H1 (cell line): ENCODE results near the gene NCEH1. TPM values are rescaled to one million over a fixed set of nuclear protein-coding genes. Genes with fewer than 3 reads are reported as not detected.

Experiments
- CTCF ChIA-PET: fragments of 300-600 bp; sonication (Branson Sonifier 250); formaldehyde crosslinking; loops from one replicate; lab custom pipeline; 2021; ENCODE audit not compliant: partially characterized antibody; lab: Charles Lee
- POLR2A ChIA-PET: fragments of 300-600 bp; sonication (Branson Sonifier 250); formaldehyde crosslinking; loops from one replicate; lab custom pipeline; 2021; ENCODE audit warnings: inconsistent platforms; ENCODE audit not compliant: partially characterized antibody; lab: Charles Lee
- DNase-seq, 2 experiments: peaks; one replicate each; pipeline versions ENCODE4 v3.0.0 to v3.0.0-alpha.2; 2010 to 2022; ENCODE audit warnings: low spot score in 2 of 2, low read depth in 1 of 2, mixed read lengths in 1 of 2
- FAIRE-seq: peaks from 2 replicates; lab custom pipeline; 2011; peaks lifted over from hg19 to GRCh38; lab: Jason Lieb, UNC
- H2AFZ ChIP-seq: 2 replicates; pipeline ENCODE4 v1.8.1; 2012; ENCODE audit warnings: low read length, inconsistent platforms
- H2AK5ac ChIP-seq: 2 replicates; pipeline ENCODE4 v1.6.1; 2013; ENCODE audit warnings: low read depth, low read length
- H2BK120ac ChIP-seq: replicated peaks from 2 replicates; pipeline ENCODE3; 2013; ENCODE audit warnings: low read depth, low read length, inconsistent platforms
- H2BK12ac ChIP-seq: 2 replicates; pipeline ENCODE4 v1.6.1; 2013; ENCODE audit warnings: low read depth, low read length
- H2BK15ac ChIP-seq: 2 replicates; pipeline ENCODE4 v1.6.1; 2013; ENCODE audit warnings: low read length
- H2BK20ac ChIP-seq: 2 replicates; pipeline ENCODE4 v1.6.1; 2013; ENCODE audit warnings: low read length
- H2BK5ac ChIP-seq: 2 replicates; pipeline ENCODE4 v1.6.1; 2013; ENCODE audit warnings: low read depth, low read length
- H3K14ac ChIP-seq: 2 replicates; pipeline ENCODE4 v1.6.1; 2013; ENCODE audit warnings: inconsistent platforms; ENCODE audit not compliant: insufficient read length
- H3K18ac ChIP-seq: 2 replicates; pipeline ENCODE4 v1.6.1; 2013; ENCODE audit warnings: low read length; ENCODE audit errors: extremely low read depth
- H3K23ac ChIP-seq: 2 replicates; pipeline ENCODE4 v1.6.1; 2013; ENCODE audit warnings: inconsistent platforms; ENCODE audit not compliant: insufficient read length
- H3K23me2 ChIP-seq: 2 replicates; pipeline ENCODE4 v1.6.1; 2013; ENCODE audit warnings: low read depth, low read length
- H3K27ac ChIP-seq: 2 replicates; pipeline ENCODE4 v1.6.1; 2011; ENCODE audit warnings: low read depth, low read length, inconsistent platforms
- H3K27me3 ChIP-seq, 4 experiments: replicated peaks in 1 of 4; 1 replicate in 1 of 4; 2 replicates in 3 of 4; pipeline versions ENCODE4 v1.6.1 to v1.8.1; 2011 to 2013; ENCODE audit warnings: low read length in 3 of 4, mild to moderate bottlenecking in 3 of 4, inconsistent platforms in 2 of 4, mixed read lengths in 2 of 4, moderate library complexity in 1 of 4; ENCODE audit not compliant: control insufficient read depth in 3 of 4, insufficient read depth in 3 of 4; ENCODE audit errors: extremely low read depth in 1 of 4
- H3K36me3 ChIP-seq, 4 experiments: 2 replicates each; pipeline versions ENCODE4 v1.6.1 to v1.8.1; 2011 to 2013; ENCODE audit warnings: mild to moderate bottlenecking in 4 of 4, low read length in 3 of 4, moderate library complexity in 2 of 4, control low read depth in 1 of 4, inconsistent platforms in 1 of 4; ENCODE audit not compliant: insufficient read depth in 4 of 4, control insufficient read depth in 2 of 4
- H3K4ac ChIP-seq: replicated peaks from 2 replicates; pipeline ENCODE3; 2013; ENCODE audit warnings: low read length, low read depth, mixed read lengths, inconsistent platforms; ENCODE audit not compliant: insufficient read length
- H3K4me1 ChIP-seq, 4 experiments: replicated peaks in 1 of 4; 1 replicate in 1 of 4; 2 replicates in 3 of 4; pipeline versions ENCODE4 v1.6.1 to v1.8.1; 2011 to 2013; ENCODE audit warnings: low read length in 3 of 4, inconsistent platforms in 2 of 4, mixed read lengths in 1 of 4; ENCODE audit not compliant: insufficient read depth in 4 of 4, control insufficient read depth in 3 of 4
- H3K4me2 ChIP-seq, 2 experiments: 2 replicates each; pipeline versions ENCODE4 v1.6.1 to v1.8.1; 2011 to 2013; ENCODE audit warnings: low read depth in 2 of 2, low read length in 2 of 2, control low read depth in 1 of 2, inconsistent platforms in 1 of 2, mild to moderate bottlenecking in 1 of 2; ENCODE audit not compliant: insufficient read depth in 1 of 2
- H3K4me3 ChIP-seq, 4 experiments: fragments of 200-600, 300-600 bp in 1 of 4; sonication (generic), shearing (Covaris generic), sonication (Bioruptor Twin) in 1 of 4; 2 replicates each; pipeline versions ENCODE4 v1.5.1 to v1.8.1; 2011 to 2016; ENCODE audit warnings: low read length in 4 of 4, low read depth in 3 of 4, control low read depth in 2 of 4, inconsistent platforms in 2 of 4, mild to moderate bottlenecking in 2 of 4, mixed read lengths in 1 of 4, moderate library complexity in 1 of 4; ENCODE audit not compliant: insufficient read depth in 2 of 4; ENCODE audit errors: extremely low read depth in 1 of 4
- H3K56ac ChIP-seq: replicated peaks from 2 replicates; pipeline ENCODE3; 2013; ENCODE audit warnings: low read depth, mild to moderate bottlenecking, mixed read lengths, low read length, inconsistent platforms; ENCODE audit not compliant: insufficient read length
- H3K79me1 ChIP-seq: 2 replicates; pipeline ENCODE4 v1.6.1; 2013; ENCODE audit warnings: low read depth, low read length, control low read depth
- H3K79me2 ChIP-seq, 2 experiments: 2 replicates each; pipeline versions ENCODE4 v1.6.1 to v1.8.1; 2012 to 2013; ENCODE audit warnings: low read length in 2 of 2, mild to moderate bottlenecking in 2 of 2, inconsistent platforms in 1 of 2; ENCODE audit not compliant: insufficient read depth in 2 of 2, control insufficient read depth in 1 of 2
- H3K9ac ChIP-seq, 4 experiments: replicated peaks in 1 of 4; 1 replicate in 1 of 4; 2 replicates in 3 of 4; pipeline versions ENCODE4 v1.6.1 to v1.8.1; 2011 to 2013; ENCODE audit warnings: low read depth in 3 of 4, low read length in 3 of 4, control low read depth in 2 of 4, mild to moderate bottlenecking in 2 of 4, moderate library complexity in 2 of 4, inconsistent platforms in 1 of 4; ENCODE audit errors: extremely low read depth in 1 of 4
- H3K9me3 ChIP-seq, 2 experiments: 2 replicates each; pipeline versions ENCODE4 v1.6.1 to v1.8.1; 2012 to 2013; ENCODE audit warnings: mild to moderate bottlenecking in 2 of 2, moderate library complexity in 2 of 2, control low read depth in 1 of 2, inconsistent platforms in 1 of 2, low read depth in 1 of 2, low read length in 1 of 2, mixed read lengths in 1 of 2; ENCODE audit not compliant: insufficient read depth in 2 of 2
- H4K20me1 ChIP-seq, 2 experiments: replicated peaks in 1 of 2; 2 replicates each; pipeline versions ENCODE3 to v1.8.1; 2011 to 2013; ENCODE audit warnings: inconsistent platforms in 2 of 2, low read length in 2 of 2, mild to moderate bottlenecking in 1 of 2; ENCODE audit not compliant: insufficient read depth in 2 of 2, control insufficient read depth in 1 of 2
- H4K5ac ChIP-seq: 2 replicates; pipeline ENCODE4 v1.6.1; 2013; ENCODE audit warnings: low read length, low read depth, mixed read lengths, inconsistent platforms; ENCODE audit not compliant: insufficient read length
- H4K8ac ChIP-seq: 2 replicates; pipeline ENCODE4 v1.8.0; 2013; ENCODE audit warnings: mild to moderate bottlenecking, moderate library complexity, low read length, inconsistent platforms; ENCODE audit not compliant: insufficient read depth; ENCODE audit errors: extremely low read depth
- H4K91ac ChIP-seq: replicated peaks from 2 replicates; pipeline ENCODE3; 2013; ENCODE audit warnings: low read length, mixed read lengths, inconsistent platforms; ENCODE audit not compliant: insufficient read length
- BRCA1 ChIP-seq: IDR thresholded peaks from 2 replicates; pipeline ENCODE4 v1.6.1; 2012; ENCODE audit warnings: low read depth, low read length, improper control_type of control experiment
- CBX8 ChIP-seq: fragments of 300-800, 300-1000 bp; sonication (generic); IDR thresholded peaks from 2 replicates; pipeline ENCODE4 v1.7.1; 2016; ENCODE audit warnings: low read depth, low read length, borderline replicate concordance
- POLR2AphosphoS5 ChIP-seq: IDR thresholded peaks from 2 replicates; pipeline ENCODE4 v1.6.1; 2011; ENCODE audit warnings: low read depth, low read length
- RXRA ChIP-seq: IDR thresholded peaks from 2 replicates; pipeline ENCODE4 v1.6.1; 2011; ENCODE audit warnings: low read depth, mild to moderate bottlenecking, low read length, moderate library complexity; ENCODE audit not compliant: insufficient read depth
- SIX5 ChIP-seq: IDR thresholded peaks from 2 replicates; pipeline ENCODE4 v1.6.1; 2011; ENCODE audit warnings: mild to moderate bottlenecking, low read depth, low read length
- SUZ12 ChIP-seq: fragments of 200-600 bp; sonication (generic); IDR thresholded peaks from 2 replicates; pipeline ENCODE4 v1.6.1; 2012; ENCODE audit warnings: mild to moderate bottlenecking, inconsistent platforms, low read length, moderate library complexity, mixed read lengths
- WGBS, 2 experiments: shearing (Covaris generic) in 1 of 2; methylation state at CpG; one replicate each; pipeline versions ENCODE4 v1.1.6 to v1.1.7; 2013 to 2015; ENCODE audit warnings: low lambda C conversion rate in 2 of 2, mixed read lengths in 2 of 2, inconsistent platforms in 1 of 2, low coverage in 1 of 2, missing lambda C conversion rate in 1 of 2; ENCODE audit not compliant: insufficient replicate concordance in 2 of 2, insufficient coverage in 1 of 2, insufficient read length in 1 of 2; ENCODE audit errors: extremely low coverage in 1 of 2, missing lambda C conversion rate in 1 of 2; 5-methylcytosine and 5-hydroxymethylcytosine counted together
- polyA plus RNA-seq, 7 experiments: library from polyadenylated mRNA; depleted of rRNA in 3 of 7; stranded (reverse) in 5 of 7; unstranded in 2 of 7; fragments of >200 nt in 5 of 7; fragments of 200-250 nt in 2 of 7; gene quantifications; 1 replicate in 5 of 7; 2 replicates in 1 of 7; 4 replicates in 1 of 7; pipeline versions ENCODE4 v1.2.1 to v1.2.3, GENCODE V29; 2011 to 2013; ENCODE audit warnings: missing spikeins in 2 of 7, mixed read lengths in 2 of 7
- total RNA-seq: library from RNA; stranded (reverse); fragmentation: NEBNext Ultra II Directional; extraction: Animal tissue kit (Norgen Biotek cat#: 25700); gene quantifications from 2 replicates; pipeline ENCODE4 v1.2.1, GENCODE V29; 2021
- TF ChIP-seq, protein P1 (sequence below), 3 experiments: IDR thresholded peaks; 1 replicate in 2 of 3; 2 replicates in 1 of 3; pipeline versions ENCODE4 v1.5.1 to v1.6.1; 2011; ENCODE audit warnings: low read length in 3 of 3, mild to moderate bottlenecking in 3 of 3, inconsistent platforms in 2 of 3, low read depth in 1 of 3, moderate library complexity in 1 of 3; ENCODE audit not compliant: insufficient read depth in 1 of 3; ENCODE audit errors: control extremely low read depth in 1 of 3
- TF ChIP-seq, protein P2 (sequence below): IDR thresholded peaks from 2 replicates; pipeline ENCODE4 v1.6.1; 2011; ENCODE audit warnings: low read depth, mild to moderate bottlenecking, low read length; ENCODE audit not compliant: insufficient read depth

The NCEH1 gene
- total and polyA plus RNA-seq, 2 of the 8 experiments (the other 6 are each of a cell fraction or from before 2014, with no cell fraction given), result 2.2 to 6.4 TPM

DNA sequence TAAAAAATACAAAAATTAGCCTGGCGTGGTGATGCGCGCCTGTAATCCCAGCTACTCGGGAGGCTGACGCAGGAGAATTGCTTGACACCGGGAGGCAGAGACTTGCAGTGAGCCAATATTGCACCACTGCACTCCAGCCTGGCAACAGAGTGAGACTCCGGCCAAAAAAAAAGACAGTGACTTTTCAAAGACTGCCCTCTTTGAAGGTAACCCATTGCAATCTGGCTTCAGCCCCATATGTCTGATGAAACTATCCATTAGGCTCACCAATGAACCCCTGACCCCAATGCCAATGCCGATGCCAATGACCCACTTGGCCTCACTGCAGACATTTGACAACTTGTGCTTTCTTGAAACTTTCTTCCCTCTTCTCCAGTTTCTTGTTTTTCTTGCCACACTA lies 54.3 kb downstream of the NCEH1 start:
- Histone ChIP-seq H3K14ac (no peak overlapping the region), H3K27me3 (no peaks in the 10 kb centered on the region), H3K4ac (no peak overlapping the region), H3K4me1 (peaks cover 0 to 2% (median 0%) of the 10 kb centered on the region in 4 experiments; a peak in 2 of 7 replicates), H3K79me2 (no peaks in the 10 kb centered on the region), H2BK5ac (no peak overlapping the region), H3K36me3 (no peaks in the 10 kb centered on the region), H3K23ac (no peak overlapping the region), H3K9me3 (no peaks in the 10 kb centered on the region), H2AFZ (no peak overlapping the region), H2AK5ac (no peak overlapping the region), H2BK12ac (no peak overlapping the region), H3K18ac (no peak overlapping the region), H4K5ac (no peak overlapping the region), H3K4me2 (no peak overlapping the region), H2BK15ac (no peak overlapping the region), H3K9ac (no peak overlapping the region), H4K20me1 (no peaks in the 10 kb centered on the region), H3K23me2 (no peaks in the 10 kb centered on the region), H3K79me1 (no peaks in the 10 kb centered on the region), H3K4me3 (no peak overlapping the region), H2BK120ac (no peak overlapping the region), H3K56ac (no peak overlapping the region), H4K8ac (no peak overlapping the region), H4K91ac (no peak overlapping the region), H3K27ac (no peak overlapping the region), H2BK20ac (no peak overlapping the region)
- TF ChIP-seq POLR2AphosphoS5, result no peak
- TF ChIP-seq SIX5, result no peak
- TF ChIP-seq, protein P1, sequence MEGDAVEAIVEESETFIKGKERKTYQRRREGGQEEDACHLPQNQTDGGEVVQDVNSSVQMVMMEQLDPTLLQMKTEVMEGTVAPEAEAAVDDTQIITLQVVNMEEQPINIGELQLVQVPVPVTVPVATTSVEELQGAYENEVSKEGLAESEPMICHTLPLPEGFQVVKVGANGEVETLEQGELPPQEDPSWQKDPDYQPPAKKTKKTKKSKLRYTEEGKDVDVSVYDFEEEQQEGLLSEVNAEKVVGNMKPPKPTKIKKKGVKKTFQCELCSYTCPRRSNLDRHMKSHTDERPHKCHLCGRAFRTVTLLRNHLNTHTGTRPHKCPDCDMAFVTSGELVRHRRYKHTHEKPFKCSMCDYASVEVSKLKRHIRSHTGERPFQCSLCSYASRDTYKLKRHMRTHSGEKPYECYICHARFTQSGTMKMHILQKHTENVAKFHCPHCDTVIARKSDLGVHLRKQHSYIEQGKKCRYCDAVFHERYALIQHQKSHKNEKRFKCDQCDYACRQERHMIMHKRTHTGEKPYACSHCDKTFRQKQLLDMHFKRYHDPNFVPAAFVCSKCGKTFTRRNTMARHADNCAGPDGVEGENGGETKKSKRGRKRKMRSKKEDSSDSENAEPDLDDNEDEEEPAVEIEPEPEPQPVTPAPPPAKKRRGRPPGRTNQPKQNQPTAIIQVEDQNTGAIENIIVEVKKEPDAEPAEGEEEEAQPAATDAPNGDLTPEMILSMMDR (IDR thresholded peaks at IDR 0.05; ENCODE audit: control extremely low read depth in 1 of 3, insufficient read depth in 1 of 3, low read depth in 1 of 3, low read length in 3 of 3), result no peak
- no peak for TF ChIP-seq SUZ12
- no peak for TF ChIP-seq RXRA
- TF ChIP-seq, protein P2, sequence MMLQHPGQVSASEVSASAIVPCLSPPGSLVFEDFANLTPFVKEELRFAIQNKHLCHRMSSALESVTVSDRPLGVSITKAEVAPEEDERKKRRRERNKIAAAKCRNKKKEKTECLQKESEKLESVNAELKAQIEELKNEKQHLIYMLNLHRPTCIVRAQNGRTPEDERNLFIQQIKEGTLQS, result no peak
- no peak for TF ChIP-seq BRCA1
- TF ChIP-seq CBX8, result no peak
- ChIA-PET POLR2A (no interaction called here), CTCF (interaction anchor here (1.0 to 4.8 kb wide), 4 partner anchors 10 to 315 kb away, joined by 3 to 26 read pairs (median 13); no protein-coding TSS in a partner anchor)
- 85% methylated on average over 8 of the region's 8 CpGs; no CpG with 5 or more reads in 1 of the 2 experiments for WGBS, 2 experiments
- DNase-seq (no peak), FAIRE-seq (no peak)
